Activated CD8-positive, alpha-beta T cell treated with anti-CD3 and anti-CD28 coated beads for 36 hours (primary cell): ENCODE data around the gene CARD19. TPM values are rescaled to one million over a fixed set of nuclear protein-coding genes. Genes with fewer than 3 reads are reported as not detected.
"Not testable (repeated sequence)": the region's sequence is repeated elsewhere in the genome, so short reads cannot be mapped to it uniquely, and the experiment has no call there.

Experiments used
- ATAC-seq: fragments of 200-7000 bp; cut with Tn5 transposase; one replicate; pipeline ENCODE4 v1.10.0; 2021; ENCODE audit warnings: mild to moderate bottlenecking, moderate library complexity
- CTCF ChIA-PET: fragments of 350-600 bp; sonication (Branson Sonifier 250); formaldehyde crosslinking; loops from one replicate; lab custom pipeline; 2021; ENCODE audit warnings: antibody characterized with exemption; lab: Charles Lee
- POLR2A ChIA-PET: fragments of 350-600 bp; sonication (Branson Sonifier 250); formaldehyde crosslinking; loops from one replicate; lab custom pipeline; 2021; ENCODE audit warnings: antibody characterized with exemption; lab: Charles Lee
- DNase-seq: peaks from one replicate; pipeline ENCODE4 v3.0.0-alpha.2; 2020
- H3K27ac Mint-ChIP-seq: one replicate; pipeline ENCODE4 v1.8.0; 2021; ENCODE audit warnings: mild to moderate bottlenecking, mixed read lengths
- H3K27me3 Mint-ChIP-seq: one replicate; pipeline ENCODE4 v1.8.0; 2021; ENCODE audit warnings: mixed read lengths
- H3K36me3 Mint-ChIP-seq: one replicate; pipeline ENCODE4 v1.8.0; 2021; ENCODE audit warnings: low read depth, mixed read lengths
- H3K4me1 Mint-ChIP-seq: one replicate; pipeline ENCODE4 v1.8.0; 2021; ENCODE audit warnings: low read depth, mixed read lengths
- H3K4me3 Mint-ChIP-seq: one replicate; pipeline ENCODE4 v1.8.0; 2021; ENCODE audit warnings: mild to moderate bottlenecking, moderate library complexity, mixed read lengths
- H3K9me3 Mint-ChIP-seq: one replicate; pipeline ENCODE4 v1.8.0; 2021; ENCODE audit warnings: mixed read lengths
- CTCF ChIP-seq: fragments of 200-600 bp; IDR thresholded peaks from one replicate; pipeline ENCODE4 v1.8.0; 2022; ENCODE audit warnings: antibody characterized with exemption, mild to moderate bottlenecking
- intact Hi-C: fragments of 100-400 bp; cut with micrococcal nuclease; formaldehyde crosslinking; loops from one replicate; pipeline ENCODE4 v1.10.0; 2022
- total RNA-seq, 2 experiments: library from RNA; stranded (reverse); gene quantifications; one replicate each; pipeline ENCODE4 v1.2.3, GENCODE V29; 2021

Gene CARD19
- total RNA-seq, 2 experiments from 2014 or later: 42.9 to 43.4 TPM

DNA sequence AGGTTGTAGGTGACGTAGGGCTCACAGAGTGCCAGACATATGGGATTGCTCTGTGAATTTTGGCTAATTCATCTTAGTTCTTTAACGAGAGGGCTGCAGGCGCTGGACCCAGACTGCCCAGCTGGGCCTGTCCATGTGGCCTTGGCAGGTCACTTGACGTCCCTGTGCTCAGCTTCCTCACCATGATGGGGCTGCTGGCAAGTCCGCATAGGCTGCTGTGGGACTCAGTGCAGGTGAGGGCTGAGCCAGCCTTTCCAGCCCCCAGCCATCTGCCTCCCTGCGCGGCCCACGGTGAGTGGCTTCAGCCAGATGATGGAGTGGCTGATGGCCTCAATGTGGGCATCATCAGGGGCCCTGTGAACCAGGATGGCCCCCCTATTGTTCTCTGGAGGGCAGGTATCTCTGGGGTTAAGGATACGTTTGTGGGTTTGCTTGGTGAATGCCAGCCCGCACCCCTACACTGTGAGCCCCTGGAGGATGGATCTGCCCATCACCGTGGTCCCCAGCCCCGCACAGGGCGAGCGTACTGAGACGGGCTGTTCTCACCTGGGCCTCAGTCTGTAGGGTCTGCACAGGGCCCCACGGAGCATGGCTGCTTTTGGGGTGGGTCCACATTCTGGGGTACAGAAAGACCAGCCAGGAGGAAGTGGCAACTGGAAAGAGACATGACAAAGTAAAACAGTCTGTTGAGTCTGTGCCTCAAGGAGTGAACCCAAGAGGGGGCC, 3.7 kb downstream of the CARD19 start:
- H3K9me3 Mint-ChIP-seq: peaks cover 14% of the 10 kb centered on the region
- ChIA-PET CTCF (interaction anchor here (1.2 to 4.4 kb wide), 2 partner anchors 9 to 54 kb away, joined by 4 to 25 read pairs; no protein-coding TSS in a partner anchor), POLR2A (no interaction called here)
- peaks cover 23% of the 10 kb centered on the region for H3K36me3 Mint-ChIP-seq
- no peak for TF ChIP-seq CTCF
- peaks cover 47% of the 10 kb centered on the region for H3K4me1 Mint-ChIP-seq
- peak overlapping the region; percentile 35 for H3K4me3 Mint-ChIP-seq
- DNase-seq (peak; percentile 1), ATAC-seq (no peak)
- H3K27me3 Mint-ChIP-seq: no peaks in the 10 kb centered on the region
- H3K27ac Mint-ChIP-seq: peak overlapping the region; percentile 39
- intact Hi-C loops: loop anchor here (5.0 to 10.0 kb wide), 3 partner anchors 33 to 135 kb away; partner anchors contain the start of gene NINJ1

GRCh38 chr9:93100276-93100636, 4.2 kb downstream of the CARD19 start:
- ChIA-PET CTCF (no interaction called here), POLR2A (no interaction called here)
- Mint-ChIP-seq H3K9me3 (peaks cover 14% of the 10 kb centered on the region), H3K36me3 (peaks cover 28% of the 10 kb centered on the region), H3K4me3 (no peak overlapping the region), H3K27me3 (no peaks in the 10 kb centered on the region), H3K27ac (no peak overlapping the region), H3K4me1 (peaks cover 49% of the 10 kb centered on the region)
- TF ChIP-seq CTCF: no peak
- DNase-seq: peak; percentile 1
- no peak for ATAC-seq
- intact Hi-C loops: no loop called here

GRCh38 chr9:93101086-93101485, 5.1 kb downstream of the CARD19 start:
- H3K27me3 Mint-ChIP-seq, CTCF ChIA-PET, H3K27ac Mint-ChIP-seq, POLR2A ChIA-PET, intact Hi-C loops, H3K4me3 Mint-ChIP-seq, DNase-seq, ATAC-seq: not testable (repeated sequence)
- Mint-ChIP-seq H3K9me3 (peaks cover 14% of the 10 kb centered on the region), H3K36me3 (peaks cover 32% of the 10 kb centered on the region), H3K4me1 (peaks cover 54% of the 10 kb centered on the region)

- Mint-ChIP-seq H3K27ac (no peak overlapping the region), H3K27me3 (no peaks in the 10 kb centered on the region), H3K36me3 (peaks cover 38% of the 10 kb centered on the region), H3K4me1 (peaks cover 56% of the 10 kb centered on the region), H3K9me3 (peaks cover 12% of the 10 kb centered on the region), H3K4me3 (no peak overlapping the region)
- no peak for DNase-seq
- ChIA-PET POLR2A (interaction anchor here (0.8 to 1.8 kb wide), 3 partner anchors 9 to 140 kb away, joined by 3 to 5 read pairs (median 4); partner anchors contain the start of gene CARD19), CTCF (interaction anchor here (1.3 to 1.5 kb wide), 3 partner anchors 102 to 197 kb away, joined by 4 to 10 read pairs (median 4); no protein-coding TSS in a partner anchor)
- intact Hi-C loops: no loop called here
- no peak for TF ChIP-seq CTCF
- no peak for ATAC-seq
These were observed 9.6 kb downstream of the CARD19 start for GRCh38 chr9:93105620-93106019.

DNA sequence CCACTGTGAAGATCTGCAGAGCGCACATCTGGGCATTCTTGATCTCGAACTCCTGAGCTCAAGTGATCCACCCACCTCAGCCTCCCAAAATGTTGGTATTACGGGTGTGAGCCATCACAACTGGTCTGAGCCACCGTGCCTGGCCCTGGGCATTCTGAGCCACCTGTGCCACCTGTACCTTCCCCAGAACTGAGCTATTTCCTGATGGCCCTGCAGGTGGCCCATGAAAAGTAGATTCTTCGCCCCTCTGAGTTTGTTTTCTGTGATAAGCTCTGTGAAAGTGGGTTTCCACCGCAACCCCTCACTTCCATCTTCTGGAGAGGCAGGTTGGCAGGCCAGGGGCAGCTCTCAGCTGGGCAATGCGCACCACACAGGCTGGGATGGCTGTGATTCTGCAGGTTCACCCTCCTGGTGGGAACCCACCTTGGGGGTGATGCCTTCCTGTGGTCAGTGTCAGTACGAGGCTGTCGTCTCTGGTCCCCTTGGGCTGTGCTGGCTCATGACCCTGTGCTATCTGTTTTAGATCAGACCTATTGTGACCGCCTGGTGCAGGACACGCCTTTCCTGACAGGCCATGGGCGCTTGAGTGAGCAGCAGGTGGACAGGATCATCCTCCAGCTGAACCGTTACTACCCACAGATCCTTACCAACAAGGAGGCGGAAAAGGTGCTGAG, 11.3 kb downstream of the CARD19 start:
- Mint-ChIP-seq H3K27ac (no peak overlapping the region), H3K4me1 (peaks cover 51% of the 10 kb centered on the region), H3K9me3 (peaks cover 10% of the 10 kb centered on the region), H3K27me3 (no peaks in the 10 kb centered on the region), H3K36me3 (peaks cover 35% of the 10 kb centered on the region), H3K4me3 (no peak overlapping the region)
- ChIA-PET CTCF (interaction anchor here (0.6 to 3.6 kb wide), 12 partner anchors 12 to 459 kb away, joined by 3 to 48 read pairs (median 4); no protein-coding TSS in a partner anchor), POLR2A (interaction anchor here (1.1 to 3.6 kb wide), 3 partner anchors 9 to 13 kb away, joined by 3 to 22 read pairs (median 5); no protein-coding TSS in a partner anchor)
- no peak for ATAC-seq
- intact Hi-C loops: no loop called here
- DNase-seq: no peak
- TF ChIP-seq CTCF: no peak
